Muscle of leg (tissue), 11 donors: ENCODE data around the gene SPINK2. TPM values are rescaled to one million over a fixed set of nuclear protein-coding genes. Genes with fewer than 3 reads are reported as not detected.

Experiments used
- DNase-seq: peaks from one replicate; pipeline ENCODE4 v3.0.0; 2013
- H3K27ac ChIP-seq: one replicate; pipeline ENCODE4 v1.5.1; 2013; ENCODE audit warnings: mild to moderate bottlenecking, low read length, control low read depth
- H3K27me3 ChIP-seq: one replicate; pipeline ENCODE4 v1.6.1; 2013; ENCODE audit warnings: low read length; ENCODE audit not compliant: control insufficient read depth, insufficient read depth
- H3K36me3 ChIP-seq: one replicate; pipeline ENCODE4 v1.6.1; 2013; ENCODE audit warnings: low read length; ENCODE audit not compliant: control insufficient read depth, insufficient read depth
- H3K4me1 ChIP-seq: one replicate; pipeline ENCODE4 v1.6.1; 2013; ENCODE audit warnings: low read length; ENCODE audit not compliant: control insufficient read depth, insufficient read depth
- H3K4me3 ChIP-seq: one replicate; pipeline ENCODE4 v1.5.1; 2013; ENCODE audit warnings: low read length, control low read depth
- H3K9me3 ChIP-seq: replicated peaks from 2 replicates; pipeline ENCODE4 v1.6.1; 2013; ENCODE audit warnings: low read depth, low read length; ENCODE audit not compliant: control insufficient read depth
- WGBS: methylation state at CpG from one replicate; pipeline ENCODE4 v1.1.5; 2013; ENCODE audit warnings: missing lambda C conversion rate; ENCODE audit not compliant: insufficient coverage; 5-methylcytosine and 5-hydroxymethylcytosine counted together
- polyA plus RNA-seq, 8 donors: library from polyadenylated mRNA; unstranded; fragments of 120-200 nt; gene quantifications; one replicate each; pipeline versions ENCODE4 v1.2.1 to v1.2.3, GENCODE V29; 2013; ENCODE audit warnings: inconsistent platforms in 1 of 8, low replicate concordance in 1 of 8; ENCODE audit not compliant: insufficient read length in 8 of 8, insufficient read depth in 1 of 8
- total RNA-seq: library from RNA; stranded (reverse); fragments of 120-200 nt; gene quantifications from one replicate; pipeline ENCODE4 v1.2.4, GENCODE V29; 2013

Gene SPINK2
- total and polyA plus RNA-seq, 9 donors: 0.28 TPM; not detected in 8

DNA sequence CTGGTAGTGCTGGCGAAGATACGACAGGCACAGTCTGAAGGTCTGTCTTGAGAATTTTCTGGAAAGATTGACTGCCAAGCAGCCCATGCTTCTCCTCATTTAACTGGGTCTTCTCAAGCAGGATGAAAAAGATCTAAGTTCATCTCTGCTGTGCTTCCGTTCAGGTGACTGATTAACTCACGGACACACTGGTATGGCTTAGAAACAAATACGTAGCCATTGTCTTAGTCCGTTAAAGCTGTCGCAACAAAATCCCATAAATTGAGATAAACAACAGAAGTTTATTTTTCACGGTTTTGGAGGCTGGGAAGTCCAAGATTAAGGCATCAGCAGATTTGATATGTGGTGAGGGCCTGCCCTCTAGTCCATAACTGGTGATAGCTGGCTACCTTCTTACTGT lies 39.5 kb downstream of the SPINK2 start:
- WGBS: 100% methylated on average over 3 of the region's 8 CpGs
- H3K9me3 ChIP-seq: no peaks in the 10 kb centered on the region
- no peak for DNase-seq

DNA sequence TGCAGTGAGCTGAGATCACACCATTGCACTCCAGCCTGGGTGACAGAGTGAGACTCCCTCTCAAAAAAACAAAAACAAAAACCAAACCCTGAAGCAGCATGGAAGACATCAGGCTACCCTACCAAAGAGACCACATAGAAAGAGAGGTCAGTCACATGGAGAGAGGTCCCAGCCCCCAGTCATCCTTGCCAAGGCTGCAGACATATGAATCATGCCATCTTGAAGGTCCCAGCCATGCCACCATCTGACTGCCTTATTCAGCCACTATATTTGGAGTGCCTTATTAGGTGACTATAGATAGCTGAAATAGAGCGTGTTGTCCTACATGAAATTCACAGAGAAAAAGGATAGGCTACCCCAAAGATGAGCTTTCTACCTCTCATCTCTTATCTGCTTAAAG lies 48.2 kb downstream of the SPINK2 start:
- H3K27me3 ChIP-seq: no peaks in the 10 kb centered on the region
- WGBS: no CpG with 5 or more reads among the region's 1 CpG
- no peaks in the 10 kb centered on the region for H3K9me3 ChIP-seq
- no peak overlapping the region for H3K27ac ChIP-seq
- H3K36me3 ChIP-seq: no peaks in the 10 kb centered on the region
- H3K4me3 ChIP-seq: no peak overlapping the region
- no peak for DNase-seq
- H3K4me1 ChIP-seq: no peaks in the 10 kb centered on the region

More for the DNA sequence above, 39.5 kb downstream of the SPINK2 start:
- Histone ChIP-seq H3K4me3 (no peak overlapping the region), H3K36me3 (no peaks in the 10 kb centered on the region), H3K27ac (no peak overlapping the region), H3K27me3 (no peaks in the 10 kb centered on the region), H3K4me1 (peaks cover 7% of the 10 kb centered on the region)

DNA sequence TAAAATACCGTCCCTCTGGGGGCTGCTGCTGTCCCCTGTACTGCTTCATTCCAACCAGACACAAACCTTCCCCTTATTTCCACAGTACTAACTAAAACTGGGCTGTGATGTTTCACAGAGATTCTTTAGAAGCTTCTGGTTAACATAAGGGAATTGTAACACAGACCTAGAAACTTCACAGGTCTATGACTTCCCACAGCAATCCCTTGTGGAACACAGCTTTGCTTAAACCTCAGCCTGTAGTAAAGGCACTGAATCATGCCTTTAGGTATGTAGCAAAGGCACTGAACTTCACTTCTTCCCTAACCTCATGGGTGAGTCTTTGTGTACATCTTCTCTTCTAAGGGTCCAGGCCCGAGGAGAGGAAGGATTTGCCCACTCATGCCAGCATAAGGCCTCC lies 49.4 kb downstream of the SPINK2 start:
- Histone ChIP-seq H3K4me1 (no peaks in the 10 kb centered on the region), H3K9me3 (no peaks in the 10 kb centered on the region), H3K4me3 (no peak overlapping the region), H3K36me3 (no peaks in the 10 kb centered on the region), H3K27ac (no peak overlapping the region), H3K27me3 (no peaks in the 10 kb centered on the region)
- WGBS: 100% methylated on average over 1 of the region's 2 CpGs
- DNase-seq: no peak

DNA sequence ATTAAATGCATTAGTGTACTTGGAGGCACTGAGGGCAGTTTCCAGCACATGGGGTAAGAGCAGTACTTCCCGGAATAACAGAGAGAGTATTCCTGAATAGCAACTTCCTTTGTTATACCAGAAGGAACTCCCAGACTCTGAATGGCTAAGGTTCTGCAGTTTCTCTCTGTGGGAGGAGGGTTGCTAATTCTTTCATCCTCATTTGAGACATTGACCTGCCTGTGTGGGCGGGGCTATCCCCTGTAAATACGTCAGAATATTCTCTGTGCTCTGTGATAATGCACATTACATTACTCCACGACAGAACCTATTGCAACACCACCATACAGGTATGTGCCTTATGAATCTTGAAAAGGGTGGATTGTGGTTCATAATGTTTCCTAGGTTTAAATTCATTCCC lies 52.7 kb downstream of the SPINK2 start:
- no peak overlapping the region for H3K4me3 ChIP-seq
- WGBS: no CpG with 5 or more reads among the region's 4 CpGs

DNA sequence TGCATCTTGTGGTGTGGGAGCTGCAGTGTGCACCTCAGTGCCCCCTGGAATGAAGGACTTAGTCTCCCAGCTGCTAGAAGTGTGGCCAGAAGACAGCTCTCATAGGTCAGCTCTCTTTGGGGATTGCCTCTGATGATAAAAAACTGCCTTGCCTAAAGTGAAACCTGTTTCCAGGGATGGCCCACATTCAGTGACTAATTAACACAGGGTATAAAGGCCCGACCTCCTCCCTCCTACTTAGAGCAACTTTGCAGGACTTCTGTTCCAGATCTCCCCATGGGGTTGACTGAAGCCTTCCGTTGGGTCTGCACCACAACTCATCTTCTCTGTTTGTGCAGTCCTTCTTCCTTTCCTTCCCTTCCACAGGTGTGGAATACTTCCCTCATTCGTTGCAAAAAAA lies 53.2 kb downstream of the SPINK2 start:
- Histone ChIP-seq H3K27ac (no peak overlapping the region), H3K9me3 (no peaks in the 10 kb centered on the region), H3K27me3 (no peaks in the 10 kb centered on the region), H3K36me3 (no peaks in the 10 kb centered on the region), H3K4me3 (no peak overlapping the region), H3K4me1 (no peaks in the 10 kb centered on the region)
- no peak for DNase-seq
- 21% methylated on average over 2 of the region's 3 CpGs for WGBS

More for the DNA sequence above, 52.7 kb downstream of the SPINK2 start:
- DNase-seq: no peak
- H3K4me1 ChIP-seq: no peaks in the 10 kb centered on the region
- H3K36me3 ChIP-seq: no peaks in the 10 kb centered on the region
- H3K9me3 ChIP-seq: no peaks in the 10 kb centered on the region
- no peak overlapping the region for H3K27ac ChIP-seq
- H3K27me3 ChIP-seq: no peaks in the 10 kb centered on the region

DNA sequence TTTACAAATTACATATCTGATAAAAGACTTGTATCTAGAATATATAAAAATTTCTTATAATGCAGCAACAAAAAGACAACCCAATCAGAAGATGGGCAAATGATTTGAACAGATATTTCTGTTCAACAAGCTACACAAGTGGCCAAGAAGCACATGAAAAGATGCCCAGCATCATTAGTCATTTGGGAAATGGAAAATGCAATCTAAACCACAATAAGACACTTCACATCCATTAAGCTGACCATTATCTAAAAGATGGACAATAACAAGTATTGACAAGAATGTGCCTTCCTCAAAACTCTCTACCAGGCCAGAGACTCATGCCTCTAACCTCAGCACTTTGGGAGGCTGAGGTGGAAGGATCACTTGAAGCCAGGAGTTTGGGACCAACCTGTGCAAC lies 53.9 kb downstream of the SPINK2 start:
- no peaks in the 10 kb centered on the region for H3K36me3 ChIP-seq
- no peak overlapping the region for H3K27ac ChIP-seq
- no peaks in the 10 kb centered on the region for H3K27me3 ChIP-seq
- H3K9me3 ChIP-seq: no peaks in the 10 kb centered on the region
- no peak overlapping the region for H3K4me3 ChIP-seq
- H3K4me1 ChIP-seq: no peaks in the 10 kb centered on the region
- no peak for DNase-seq

DNA sequence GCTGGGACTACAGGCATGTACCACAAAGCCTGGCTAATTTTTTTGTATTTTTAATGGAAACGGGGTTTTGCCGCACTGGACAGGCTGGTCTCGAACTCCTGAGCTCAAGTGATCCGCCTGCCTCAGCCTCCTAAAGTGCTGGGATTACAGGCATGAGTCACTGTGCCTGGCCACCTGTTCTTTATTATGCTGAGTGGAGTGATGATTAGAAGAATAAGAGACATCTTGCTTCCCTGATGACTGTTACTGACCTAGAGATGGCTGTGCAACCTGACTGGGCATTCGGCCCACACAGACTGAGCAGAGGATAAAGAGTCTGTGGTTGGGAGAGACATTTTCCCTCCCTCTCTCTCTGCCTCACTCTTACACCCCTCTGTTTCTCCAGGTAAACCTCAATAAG lies 56.7 kb downstream of the SPINK2 start:
- WGBS: 49% methylated on average over 3 of the region's 5 CpGs
- H3K36me3 ChIP-seq: no peaks in the 10 kb centered on the region
- H3K4me1 ChIP-seq: no peaks in the 10 kb centered on the region
- no peaks in the 10 kb centered on the region for H3K9me3 ChIP-seq
- H3K27me3 ChIP-seq: no peaks in the 10 kb centered on the region
- no peak overlapping the region for H3K27ac ChIP-seq
- DNase-seq: no peak
- H3K4me3 ChIP-seq: no peak overlapping the region

DNA sequence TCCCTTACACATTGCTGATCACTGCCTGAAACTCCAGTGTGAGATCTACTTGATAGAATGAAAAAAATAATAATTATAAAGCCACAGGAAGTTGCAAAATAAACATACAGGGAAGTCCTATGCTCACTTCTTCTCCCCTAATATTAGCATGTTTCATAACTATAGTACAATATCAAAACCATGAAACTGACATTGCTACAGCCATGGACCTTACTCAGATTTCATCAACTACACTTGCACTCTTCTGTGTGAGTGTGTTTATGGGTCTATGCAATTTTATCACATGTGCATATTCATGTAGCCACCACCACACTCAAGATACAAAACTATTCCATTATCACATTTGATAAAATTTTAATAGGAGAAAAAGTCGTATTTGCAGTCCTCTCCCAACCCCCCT lies 57.3 kb downstream of the SPINK2 start:
- H3K27ac ChIP-seq: no peak overlapping the region

DNA sequence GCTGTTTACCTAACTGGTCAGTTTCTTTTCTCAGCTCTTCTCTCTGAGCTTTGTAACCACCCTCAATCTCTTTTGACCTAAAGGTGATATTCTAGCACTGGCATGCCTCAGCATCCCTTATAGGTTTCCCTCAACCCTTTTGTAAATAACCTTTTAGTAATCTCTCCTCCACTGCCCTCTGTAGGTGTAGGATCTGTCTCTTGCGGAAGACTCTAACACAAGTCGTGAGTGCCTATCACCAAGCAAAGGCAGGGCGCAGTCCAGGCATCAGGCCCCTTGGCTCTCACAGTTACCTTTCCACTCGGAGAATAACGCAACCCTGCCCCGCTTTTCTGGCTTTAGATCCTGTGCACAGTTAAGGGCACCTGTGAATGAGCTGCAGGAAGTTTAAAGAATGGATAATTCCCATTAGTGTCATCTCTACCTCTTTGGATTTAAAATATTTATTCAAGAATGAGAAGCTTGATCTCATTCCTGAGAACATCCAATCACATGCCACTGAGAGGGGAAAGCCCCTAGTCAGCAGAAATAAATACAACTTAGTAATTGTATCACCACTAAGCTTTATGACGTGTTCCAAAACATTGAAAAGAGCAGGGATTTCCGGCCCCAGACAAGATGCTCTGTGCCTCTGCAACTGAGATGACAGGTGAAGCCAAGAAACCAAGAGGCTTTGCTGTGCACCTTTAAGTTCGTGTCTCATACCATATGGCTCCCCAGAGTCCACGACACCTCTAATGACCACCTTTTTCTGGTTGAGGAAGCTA lies 58.8 kb downstream of the SPINK2 start:
- DNase-seq: no peak
- Histone ChIP-seq H3K27me3 (no peaks in the 10 kb centered on the region), H3K27ac (no peak overlapping the region), H3K9me3 (no peaks in the 10 kb centered on the region), H3K4me1 (no peaks in the 10 kb centered on the region), H3K4me3 (no peak overlapping the region), H3K36me3 (no peaks in the 10 kb centered on the region)
- WGBS: 63% methylated on average over 5 of the region's 10 CpGs

More for the DNA sequence above, 57.3 kb downstream of the SPINK2 start:
- WGBS: no CpG with 5 or more reads among the region's 1 CpG
- H3K4me1 ChIP-seq: no peaks in the 10 kb centered on the region
- no peaks in the 10 kb centered on the region for H3K9me3 ChIP-seq
- H3K36me3 ChIP-seq: no peaks in the 10 kb centered on the region
- H3K4me3 ChIP-seq: no peak overlapping the region
- H3K27me3 ChIP-seq: no peaks in the 10 kb centered on the region
- no peak for DNase-seq

DNA sequence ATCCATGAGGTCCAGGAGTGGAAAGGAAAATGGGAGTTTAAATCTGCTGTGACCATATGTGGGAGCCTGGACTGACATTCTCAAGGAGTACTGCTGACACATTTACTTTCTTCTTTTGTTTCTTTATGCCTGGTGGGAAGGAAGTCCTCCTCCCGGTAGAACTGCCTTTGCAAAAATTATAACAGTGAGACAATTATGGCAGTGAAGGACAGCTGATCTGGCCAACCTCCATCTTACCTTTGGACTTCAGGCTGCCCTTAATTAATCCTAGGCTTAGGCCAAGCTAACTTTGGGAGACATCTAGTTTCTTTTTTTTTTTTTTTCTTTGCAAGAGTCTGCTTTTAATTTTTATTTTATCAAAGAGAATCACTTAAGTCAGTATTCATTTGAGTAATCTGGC lies 61.3 kb downstream of the SPINK2 start:
- whole genome bisulfite sequencing: no CpG with 5 or more reads among the region's 1 CpG
- Histone ChIP-seq H3K36me3 (no peaks in the 10 kb centered on the region), H3K27me3 (no peaks in the 10 kb centered on the region)

More for the DNA sequence above, 61.3 kb downstream of the SPINK2 start:
- H3K4me1 ChIP-seq: peaks cover 4% of the 10 kb centered on the region
- no peak overlapping the region for H3K27ac ChIP-seq
- DNase-seq: no peak
- no peak overlapping the region for H3K4me3 ChIP-seq
- no peaks in the 10 kb centered on the region for H3K9me3 ChIP-seq
